ENCODE results near the gene MBD1.
A peak's percentile ranks its signal among the peaks of the same experiment; 100 is the strongest.
"Not testable (repeated sequence)": the region's sequence is repeated elsewhere in the genome, so short reads cannot be mapped to it uniquely, and the experiment has no call there.

Gene MBD1

GRCh38 chr18:50288348-50289107 lies 7.2 kb upstream of the MBD1 start:
- DNase-seq: not testable (repeated sequence)

GRCh38 chr18:50287441-50288347 lies 6.4 kb upstream of the MBD1 start, which contains the start of gene CXXC1:
Gene CXXC1, minus strand, starts transcription at chr18:50287692. Its CDS starts 103 bp downstream, at chr18:50287589.
- DNase-seq: peak; percentile 99

GRCh38 chr18:50287028-50287440 lies 5.7 kb upstream of the MBD1 start:
- DNase-seq: no peak

- peak; percentile 77 for DNase-seq
These were observed 5.2 kb upstream of the MBD1 start for GRCh38 chr18:50286391-50287027.

- DNase-seq: no peak
These were observed 4.5 kb upstream of the MBD1 start for GRCh38 chr18:50285631-50286321.

GRCh38 chr18:50285071-50285470 lies 3.7 kb upstream of the MBD1 start:
- no peak for DNase-seq

GRCh38 chr18:50284255-50284885 lies 3.0 kb upstream of the MBD1 start:
- no peak for DNase-seq

GRCh38 chr18:50283469-50284209 lies 2.3 kb upstream of the MBD1 start:
- DNase-seq: no peak

- no peak for DNase-seq
These were observed 1.4 kb upstream of the MBD1 start for GRCh38 chr18:50282521-50283335.

GRCh38 chr18:50281972-50282520 lies 723 bp upstream of the MBD1 start:
- no peak for DNase-seq

- no peak for DNase-seq
These were observed 522 bp downstream of the MBD1 start for GRCh38 chr18:50280707-50281294.

GRCh38 chr18:50279752-50280151 lies 1.6 kb downstream of the MBD1 start:
- no peak for DNase-seq

- no peak for DNase-seq
These were observed 3.4 kb downstream of the MBD1 start for GRCh38 chr18:50277942-50278341.

- DNase-seq: no peak
These were observed 4.9 kb downstream of the MBD1 start for GRCh38 chr18:50276452-50276851.

- DNase-seq: no peak
These were observed 5.8 kb downstream of the MBD1 start for GRCh38 chr18:50275503-50276036.

- no peak for DNase-seq
These were observed 6.4 kb downstream of the MBD1 start for GRCh38 chr18:50274941-50275340.

- DNase-seq: no peak
These were observed 7.3 kb downstream of the MBD1 start for GRCh38 chr18:50274044-50274442.

GRCh38 chr18:50273203-50274043 lies 7.9 kb downstream of the MBD1 start:
- DNase-seq: no peak

- no peak for DNase-seq
These were observed 8.8 kb downstream of the MBD1 start for GRCh38 chr18:50272568-50272967.
